ENCODE measurements around the gene DENND4A.

- no peak for TF ChIP-seq PATZ1 (CRISPR knock-in tag; IDR thresholded peaks at IDR 0.05; ENCODE audit: borderline replicate concordance)
- TF ChIP-seq RARB (CRISPR knock-in tag; IDR thresholded peaks at IDR 0.05): no peak
- no peak for TF ChIP-seq ZC3H10 (CRISPR knock-in tag; IDR thresholded peaks at IDR 0.05)
- no peak for TF ChIP-seq ARNTL (CRISPR knock-in tag; IDR thresholded peaks at IDR 0.05; ENCODE audit: borderline replicate concordance, low read depth)
- no peak for TF ChIP-seq CSRNP3 (CRISPR knock-in tag; IDR thresholded peaks at IDR 0.05)
- no peak for TF ChIP-seq CREB5 (CRISPR knock-in tag; IDR thresholded peaks at IDR 0.05; ENCODE audit: low read depth)
- no peak for TF ChIP-seq ZFP3 (CRISPR knock-in tag; IDR thresholded peaks at IDR 0.05)
- no peak for TF ChIP-seq ZNF565 (CRISPR knock-in tag; conservative IDR thresholded peaks at IDR 0.05; ENCODE audit: low read depth)
- TF ChIP-seq POU6F1 (CRISPR knock-in tag; IDR thresholded peaks at IDR 0.05; ENCODE audit: borderline replicate concordance, low read depth): no peak
- TF ChIP-seq ZNF8 (CRISPR knock-in tag; IDR thresholded peaks at IDR 0.05): no peak
- TF ChIP-seq ISL1 (CRISPR knock-in tag; IDR thresholded peaks at IDR 0.05): no peak
- no peak for TF ChIP-seq TOX (CRISPR knock-in tag; IDR thresholded peaks at IDR 0.05; ENCODE audit: borderline replicate concordance)
These were observed 20.2 kb downstream of the DENND4A start for GRCh38 chr15:65771870-65772269.

Data from SK-N-SH treated with all-trans-retinoic acid at 6 μM for 48 hours (cell line).